Astrocyte (in vitro differentiated cells and primary cell): ENCODE data around the gene CLEC4G.

Experiments
- EZH2 ChIP-seq: IDR thresholded peaks from 2 replicates; pipeline ENCODE4 v1.6.1; 2012; ENCODE audit warnings: mild to moderate bottlenecking, low read length, inconsistent platforms; ENCODE audit not compliant: insufficient read depth
- TF ChIP-seq, protein P1 (sequence below): IDR thresholded peaks from 2 replicates; pipeline ENCODE4 v1.5.1; 2011; ENCODE audit warnings: low read depth, mild to moderate bottlenecking, inconsistent platforms, low read length, moderate library complexity; ENCODE audit not compliant: insufficient read depth

DNA sequence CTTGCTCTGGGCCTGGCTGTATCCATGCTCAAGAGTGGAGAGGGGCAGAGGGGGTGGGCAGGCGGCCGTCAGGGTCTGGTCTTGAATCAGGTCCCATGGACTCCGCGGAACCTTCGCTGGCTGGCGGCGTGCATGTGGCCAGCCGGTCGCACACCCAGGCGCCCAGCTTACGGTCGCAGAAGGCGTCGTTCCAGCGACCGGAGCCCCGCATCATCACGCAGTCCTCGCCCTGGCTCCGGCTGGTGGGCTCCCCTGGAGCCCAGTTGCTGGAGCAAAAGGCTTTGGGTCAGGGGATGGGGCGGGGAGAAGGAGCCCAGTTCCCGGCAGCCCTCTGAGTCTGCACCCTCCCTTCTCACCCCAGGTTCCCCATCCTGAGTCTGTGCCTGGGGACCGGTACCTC, 42.7 kb downstream of the CLEC4G start:
- TF ChIP-seq, protein P1, sequence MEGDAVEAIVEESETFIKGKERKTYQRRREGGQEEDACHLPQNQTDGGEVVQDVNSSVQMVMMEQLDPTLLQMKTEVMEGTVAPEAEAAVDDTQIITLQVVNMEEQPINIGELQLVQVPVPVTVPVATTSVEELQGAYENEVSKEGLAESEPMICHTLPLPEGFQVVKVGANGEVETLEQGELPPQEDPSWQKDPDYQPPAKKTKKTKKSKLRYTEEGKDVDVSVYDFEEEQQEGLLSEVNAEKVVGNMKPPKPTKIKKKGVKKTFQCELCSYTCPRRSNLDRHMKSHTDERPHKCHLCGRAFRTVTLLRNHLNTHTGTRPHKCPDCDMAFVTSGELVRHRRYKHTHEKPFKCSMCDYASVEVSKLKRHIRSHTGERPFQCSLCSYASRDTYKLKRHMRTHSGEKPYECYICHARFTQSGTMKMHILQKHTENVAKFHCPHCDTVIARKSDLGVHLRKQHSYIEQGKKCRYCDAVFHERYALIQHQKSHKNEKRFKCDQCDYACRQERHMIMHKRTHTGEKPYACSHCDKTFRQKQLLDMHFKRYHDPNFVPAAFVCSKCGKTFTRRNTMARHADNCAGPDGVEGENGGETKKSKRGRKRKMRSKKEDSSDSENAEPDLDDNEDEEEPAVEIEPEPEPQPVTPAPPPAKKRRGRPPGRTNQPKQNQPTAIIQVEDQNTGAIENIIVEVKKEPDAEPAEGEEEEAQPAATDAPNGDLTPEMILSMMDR: no peak
- TF ChIP-seq EZH2: no peak
